ENCODE data around the gene MAP4K3.

Gene MAP4K3

GRCh38 chr2:39424951-39425350 is 12.1 kb downstream of the MAP4K3 start:
- no peak for TF ChIP-seq CTCF (IDR thresholded peaks at IDR 0.05)
- Histone ChIP-seq H3K27ac (no peak overlapping the region), H3K27me3 (no peaks in the 10 kb centered on the region), H3K36me3 (no peaks in the 10 kb centered on the region), H3K4me1 (peaks cover 0 to 48% (median 4%) of the 10 kb centered on the region in 4 donors), H3K4me3 (no peak overlapping the region), H3K9me3 (no peaks in the 10 kb centered on the region)
- no peak for DNase-seq
- intact Hi-C loops (cut with DNase I; ENCODE audit: low total_unique reads), result no loop called here

- intact Hi-C loops (cut with DNase I; ENCODE audit: low total_unique reads), result no loop called here
- Histone ChIP-seq H3K4me1 (peaks cover 0 to 61% (median 8%) of the 10 kb centered on the region in 4 donors), H3K4me3 (no peak overlapping the region), H3K27me3 (no peaks in the 10 kb centered on the region), H3K27ac (no peak overlapping the region), H3K9me3 (no peaks in the 10 kb centered on the region), H3K36me3 (no peaks in the 10 kb centered on the region)
- no peak for TF ChIP-seq CTCF (IDR thresholded peaks at IDR 0.05)
- DNase-seq, result no peak
Measured at GRCh38 chr2:39422700-39423099, 14.4 kb downstream of the MAP4K3 start.

GRCh38 chr2:39421354-39421753 is 15.7 kb downstream of the MAP4K3 start:
- H3K27ac ChIP-seq, result no peak overlapping the region
- intact Hi-C loops (cut with DNase I; ENCODE audit: low total_unique reads), result no loop called here
- H3K9me3 ChIP-seq, result no peaks in the 10 kb centered on the region
- peaks cover 0 to 67% (median 13%) of the 10 kb centered on the region in 4 donors for H3K4me1 ChIP-seq
- no peaks in the 10 kb centered on the region for H3K36me3 ChIP-seq
- no peak for DNase-seq
- no peak overlapping the region for H3K4me3 ChIP-seq
- no peak for TF ChIP-seq CTCF (IDR thresholded peaks at IDR 0.05)
- H3K27me3 ChIP-seq, result no peaks in the 10 kb centered on the region

- no peaks in the 10 kb centered on the region for H3K27me3 ChIP-seq
- H3K9me3 ChIP-seq, result no peaks in the 10 kb centered on the region
- intact Hi-C loops (cut with DNase I; ENCODE audit: low total_unique reads), result no loop called here
- no peak for TF ChIP-seq CTCF (IDR thresholded peaks at IDR 0.05)
- no peak for DNase-seq
- H3K4me3 ChIP-seq, result no peak overlapping the region
- peak overlapping the region in 1 of 2 donors; percentile 33 for H3K27ac ChIP-seq
- H3K36me3 ChIP-seq, result no peaks in the 10 kb centered on the region
- peaks cover 0 to 67% (median 20%) of the 10 kb centered on the region in 4 donors for H3K4me1 ChIP-seq
Measured at GRCh38 chr2:39419282-39420223, 17.5 kb downstream of the MAP4K3 start.

GRCh38 chr2:39418491-39418890 is 18.6 kb downstream of the MAP4K3 start:
- TF ChIP-seq CTCF (IDR thresholded peaks at IDR 0.05), result no peak
- Histone ChIP-seq H3K9me3 (no peaks in the 10 kb centered on the region), H3K36me3 (no peaks in the 10 kb centered on the region), H3K27me3 (no peaks in the 10 kb centered on the region), H3K4me3 (no peak overlapping the region), H3K4me1 (peaks cover 0 to 74% (median 26%) of the 10 kb centered on the region in 4 donors), H3K27ac (peak overlapping the region in 1 of 2 donors; percentile 33)
- no peak for DNase-seq
- intact Hi-C loops (cut with DNase I; ENCODE audit: low total_unique reads), result no loop called here
